ENCODE data around the gene KRT34.
"Not testable (repeated sequence)": the region's sequence is repeated elsewhere in the genome, so short reads cannot be mapped to it uniquely, and the experiment has no call there.

The KRT34 gene

DNA sequence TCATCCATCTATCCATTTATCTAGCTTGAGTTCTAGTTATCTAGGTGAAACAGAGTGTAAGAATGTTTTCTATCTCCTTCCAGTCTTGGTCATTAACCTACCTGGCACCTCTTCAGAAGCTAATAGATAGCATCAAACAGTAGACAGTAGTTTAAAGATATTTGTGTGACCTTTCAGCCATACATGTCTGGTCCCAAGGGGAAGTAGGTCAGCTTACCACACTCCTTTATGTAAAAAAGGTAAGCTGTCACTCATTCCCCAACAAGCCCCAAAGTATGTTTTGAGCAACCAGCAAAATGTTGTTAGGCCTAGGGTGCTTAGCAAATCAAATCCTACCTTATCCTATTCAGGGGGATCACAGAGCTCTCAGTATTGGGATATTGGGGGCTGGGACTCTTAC is 16.0 kb downstream of the KRT34 start:
- DNase-seq (ENCODE audit: low spot score), result no peak

DNA sequence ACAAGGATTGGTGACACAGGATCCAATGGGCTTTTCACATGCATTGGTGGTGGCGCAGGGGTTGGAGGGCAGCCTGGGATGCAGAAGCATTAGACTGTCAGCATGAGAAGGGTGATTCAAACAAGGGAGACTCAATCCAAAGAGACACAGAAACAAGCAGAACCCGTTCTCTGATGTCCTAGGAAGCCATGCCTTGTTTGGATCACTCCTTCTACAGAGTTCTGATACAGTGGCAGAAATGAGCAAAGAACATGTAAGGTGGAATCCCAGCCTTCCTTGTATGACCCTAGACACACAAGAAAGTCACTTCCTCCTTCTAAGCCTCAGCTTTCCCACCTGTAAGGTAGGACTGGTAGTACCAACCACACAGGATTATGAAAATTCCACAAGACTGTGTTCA is 18.2 kb downstream of the KRT34 start:
- no peak for DNase-seq (ENCODE audit: low spot score)

DNA sequence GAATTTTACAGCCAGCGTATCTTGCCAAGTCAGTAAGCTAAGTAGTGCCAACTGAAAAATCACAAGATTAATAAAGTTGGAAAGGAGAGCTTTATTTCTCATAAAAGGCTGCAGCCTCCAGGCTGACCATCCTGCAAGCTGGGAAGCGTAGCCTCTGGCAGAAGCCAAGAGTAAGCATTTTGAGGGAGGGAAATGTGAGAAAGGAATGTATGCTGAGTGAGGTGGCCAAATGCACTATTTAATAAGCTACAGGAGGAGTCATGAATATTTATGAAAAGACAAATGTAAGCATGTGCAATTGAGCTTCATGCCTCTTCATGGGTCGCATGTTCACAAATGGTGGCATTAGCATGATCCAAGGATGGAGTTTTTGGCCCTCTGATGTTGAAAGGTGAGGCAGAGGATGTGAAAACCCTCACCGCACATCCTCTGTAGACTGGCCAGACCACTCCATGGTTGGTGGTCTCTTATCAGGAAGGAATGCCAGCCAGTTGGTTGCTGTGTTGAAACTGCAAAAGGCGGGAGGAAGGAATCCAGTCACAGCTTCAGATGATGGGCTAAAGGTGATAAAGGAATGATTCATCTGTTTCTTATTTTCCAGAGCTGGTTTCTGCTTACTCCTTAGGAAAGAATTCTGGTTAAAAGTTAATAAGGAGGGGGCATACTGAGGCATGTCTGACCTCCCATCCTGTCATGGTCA is 21.7 kb downstream of the KRT34 start:
- DNase-seq (ENCODE audit: low spot score), result peak; percentile 37

DNA sequence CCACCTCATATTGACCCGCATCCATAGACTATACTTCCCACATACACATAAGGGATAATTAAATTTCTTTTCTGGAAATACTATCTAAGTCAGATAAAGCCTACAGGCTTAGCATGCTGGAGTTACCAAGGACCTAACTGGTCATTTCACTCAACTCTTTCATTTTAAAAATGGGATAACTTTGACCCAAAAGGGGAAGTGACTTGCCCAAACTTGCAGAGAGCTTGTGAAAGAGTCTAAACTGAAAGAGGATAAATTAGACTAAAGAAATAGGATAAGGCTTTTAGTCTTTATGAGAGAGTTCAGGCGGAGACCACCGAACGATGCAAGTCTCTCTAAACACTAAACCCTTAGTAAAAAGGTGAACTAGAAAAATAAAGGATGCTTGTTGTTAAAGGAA is 27.6 kb downstream of the KRT34 start:
- no peak for DNase-seq (ENCODE audit: low spot score)

DNA sequence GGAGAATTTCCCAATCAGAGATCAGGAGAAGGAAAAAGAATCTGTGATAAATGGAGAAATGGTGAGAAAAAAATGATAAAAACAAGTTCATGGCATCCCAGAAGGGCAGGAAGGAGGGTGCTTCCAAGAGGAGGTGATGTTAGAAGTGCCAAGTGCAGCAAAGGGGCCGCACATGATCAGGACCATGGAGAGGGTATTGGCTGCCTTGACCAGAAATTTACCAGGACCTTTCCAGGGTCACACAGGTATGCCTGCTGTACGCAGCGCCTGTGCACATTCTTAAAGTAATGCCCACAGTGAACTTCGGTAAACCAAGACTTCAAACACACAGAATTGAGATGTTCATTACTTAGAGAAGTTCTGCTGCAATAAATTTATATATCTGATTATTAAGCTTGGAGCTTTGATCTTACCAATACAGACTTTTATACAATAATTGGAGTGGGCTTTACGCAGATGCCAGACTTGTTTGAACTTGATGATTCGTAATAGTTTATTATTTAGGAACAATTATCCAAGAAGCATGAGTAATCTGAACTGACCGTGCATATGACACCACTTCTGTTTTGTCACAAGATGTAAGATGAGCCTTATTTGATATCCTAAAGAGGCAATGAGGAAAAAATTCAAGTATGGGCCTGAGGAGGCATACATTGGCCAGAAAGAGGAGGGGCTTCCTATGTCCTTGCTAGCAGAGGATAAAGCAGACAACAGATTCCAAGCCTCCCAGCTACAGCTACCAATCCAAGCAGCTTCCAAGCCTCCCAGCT is 29.3 kb downstream of the KRT34 start:
- DNase-seq (ENCODE audit: low spot score), result no peak

DNA sequence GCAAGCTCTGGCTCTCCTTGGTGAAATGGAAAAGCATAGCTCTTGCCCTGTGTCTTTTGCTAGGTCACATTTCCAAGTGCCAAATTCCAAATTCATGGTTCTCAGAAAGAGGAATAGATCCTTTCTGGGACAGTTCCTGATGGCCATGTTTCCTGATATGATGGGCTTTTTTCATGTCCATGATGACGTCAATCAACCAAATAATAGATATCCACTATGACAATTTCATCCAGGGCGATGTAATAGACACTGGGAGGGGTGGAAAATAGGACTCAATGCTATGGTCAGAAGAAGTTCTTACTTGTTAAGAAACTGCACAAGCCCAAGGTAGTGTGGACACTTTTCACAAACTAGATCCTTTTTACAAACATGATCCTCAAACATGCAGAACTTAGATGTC is 30.9 kb downstream of the KRT34 start:
- no peak for DNase-seq (ENCODE audit: low spot score)

DNA sequence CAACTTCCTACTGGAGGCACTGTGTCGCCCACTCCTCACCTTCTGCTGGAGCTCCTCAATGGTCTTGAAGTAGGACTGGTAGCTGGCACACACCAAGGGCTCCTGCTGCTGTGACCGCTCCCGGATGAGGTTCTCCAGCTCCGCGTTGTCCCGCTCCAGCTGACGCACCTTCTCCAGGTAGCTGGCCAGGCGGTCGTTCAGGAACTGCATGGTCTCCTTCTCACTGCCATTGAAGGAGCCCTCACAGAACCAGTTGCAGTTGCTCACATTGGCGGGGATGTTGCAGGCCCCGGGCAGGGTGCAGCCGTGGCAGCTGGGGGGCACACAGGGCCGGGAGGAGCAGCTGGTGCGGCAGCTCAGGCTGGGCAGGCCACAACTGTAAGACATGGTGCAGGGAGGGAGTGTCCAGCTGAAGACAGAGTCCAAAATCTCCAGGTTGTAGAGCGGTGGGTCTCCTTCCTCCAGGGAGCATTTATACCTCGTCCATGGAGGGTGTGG is 31.7 kb downstream of the KRT34 start, which contains the start of gene KRT33A:
Gene KRT33A (minus strand): TSS at position 448 of the 498 bp plus-strand sequence. CDS start 61 bp downstream, at position 387.
- DNase-seq (ENCODE audit: low spot score), result not testable (repeated sequence)

DNA sequence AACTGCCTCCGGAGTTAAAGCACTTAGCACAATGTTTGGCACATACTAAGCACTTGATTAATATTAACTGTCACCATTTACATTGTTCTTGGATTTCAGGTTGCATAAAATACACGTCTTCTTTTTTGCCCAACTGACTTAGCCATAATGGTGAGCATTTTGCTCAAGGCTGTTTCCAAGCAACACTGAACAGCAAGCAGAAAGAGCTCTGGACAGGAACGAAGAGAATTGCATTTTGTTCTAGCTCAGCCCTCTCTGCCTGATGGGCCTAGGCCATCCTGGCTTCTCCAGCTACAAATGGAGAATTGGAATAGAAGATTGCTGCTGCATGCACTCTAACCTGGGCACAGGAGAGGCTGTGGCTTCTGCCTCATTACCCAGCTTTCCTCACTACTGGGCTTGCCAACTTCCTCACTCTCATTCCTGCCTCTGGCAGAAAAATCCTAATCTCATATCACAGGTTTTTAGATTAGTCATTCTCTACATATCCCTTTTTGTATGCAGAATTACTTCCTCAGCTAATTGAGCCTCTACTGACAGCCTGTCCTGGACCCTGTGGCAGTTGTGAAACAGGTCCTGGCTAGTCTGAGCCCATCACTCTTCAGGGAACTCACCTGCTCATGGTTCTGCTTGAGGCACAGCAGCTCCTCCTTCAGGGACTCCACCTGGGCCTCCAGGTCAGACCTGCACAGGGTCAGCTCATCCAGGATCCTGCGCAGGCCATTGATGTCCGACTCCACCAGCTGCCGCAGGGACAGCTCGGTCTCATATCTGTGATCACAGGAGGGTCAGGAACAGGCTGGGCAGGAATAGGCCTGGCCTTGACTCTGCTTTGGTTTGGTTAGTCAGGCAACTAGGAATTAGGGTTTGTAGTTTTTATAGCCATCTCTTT is 34.0 kb downstream of the KRT34 start:
- no peak for DNase-seq (ENCODE audit: low spot score)

DNA sequence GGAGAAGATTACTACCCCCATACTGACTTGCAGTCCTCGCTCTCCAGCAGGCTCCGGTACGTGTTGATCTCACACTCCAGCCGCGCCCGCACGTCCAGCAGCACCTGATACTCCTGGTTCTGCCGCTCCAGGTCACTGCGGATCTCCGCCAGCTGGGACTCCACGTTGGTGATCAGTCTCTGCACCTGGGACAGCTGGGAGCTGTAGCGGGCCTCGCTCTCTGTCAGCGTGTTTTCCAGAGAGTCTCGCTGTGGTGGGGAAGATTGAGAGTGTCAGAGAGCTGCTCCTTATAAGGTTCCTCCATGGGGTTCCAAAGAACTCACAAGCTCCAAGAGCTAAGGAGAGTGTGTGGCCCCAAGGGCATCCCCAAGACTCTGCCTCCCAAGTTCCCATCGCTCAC is 35.7 kb downstream of the KRT34 start:
- not testable (repeated sequence) for DNase-seq (ENCODE audit: low spot score)

DNA sequence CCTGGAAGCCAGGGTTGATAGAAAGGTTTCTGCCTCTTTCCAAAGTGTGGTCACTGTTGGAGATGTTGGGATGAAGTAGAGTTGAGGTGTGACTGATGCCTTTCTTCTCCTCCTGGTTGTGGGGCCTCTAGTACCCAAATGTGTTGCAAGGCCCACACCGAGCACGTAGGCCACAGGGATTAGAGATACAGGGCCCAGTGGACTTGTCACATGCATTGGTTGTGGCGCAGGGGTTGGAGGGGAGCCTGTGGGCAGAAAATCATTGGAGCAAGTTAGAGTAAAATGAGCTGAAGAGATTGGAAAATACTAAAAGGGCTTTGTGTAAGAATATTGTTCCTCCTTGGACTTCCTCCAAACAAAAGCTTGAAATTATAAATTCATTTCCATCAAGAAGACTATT is 36.1 kb downstream of the KRT34 start:
- DNase-seq (ENCODE audit: low spot score), result no peak

DNA sequence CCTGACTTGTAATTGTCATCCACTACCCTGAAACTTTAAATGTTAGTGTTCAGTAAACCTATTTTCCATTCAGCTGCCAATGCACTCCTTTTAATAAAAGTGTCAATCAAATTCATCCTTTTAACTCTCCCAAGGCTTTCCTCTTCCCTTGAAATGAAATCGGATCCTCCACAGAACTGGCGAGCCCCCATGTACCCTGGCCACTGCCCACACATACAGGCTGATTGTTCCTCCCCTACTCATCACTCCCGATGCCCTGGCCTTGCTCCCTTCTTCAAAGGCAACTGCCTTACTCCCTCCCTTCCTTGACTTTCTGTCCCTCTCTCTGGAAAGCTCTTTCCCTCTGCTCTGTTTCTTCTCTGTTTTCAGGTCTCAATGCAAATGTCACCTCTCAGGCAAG is 39.1 kb downstream of the KRT34 start:
- DNase-seq (ENCODE audit: low spot score), result no peak

DNA sequence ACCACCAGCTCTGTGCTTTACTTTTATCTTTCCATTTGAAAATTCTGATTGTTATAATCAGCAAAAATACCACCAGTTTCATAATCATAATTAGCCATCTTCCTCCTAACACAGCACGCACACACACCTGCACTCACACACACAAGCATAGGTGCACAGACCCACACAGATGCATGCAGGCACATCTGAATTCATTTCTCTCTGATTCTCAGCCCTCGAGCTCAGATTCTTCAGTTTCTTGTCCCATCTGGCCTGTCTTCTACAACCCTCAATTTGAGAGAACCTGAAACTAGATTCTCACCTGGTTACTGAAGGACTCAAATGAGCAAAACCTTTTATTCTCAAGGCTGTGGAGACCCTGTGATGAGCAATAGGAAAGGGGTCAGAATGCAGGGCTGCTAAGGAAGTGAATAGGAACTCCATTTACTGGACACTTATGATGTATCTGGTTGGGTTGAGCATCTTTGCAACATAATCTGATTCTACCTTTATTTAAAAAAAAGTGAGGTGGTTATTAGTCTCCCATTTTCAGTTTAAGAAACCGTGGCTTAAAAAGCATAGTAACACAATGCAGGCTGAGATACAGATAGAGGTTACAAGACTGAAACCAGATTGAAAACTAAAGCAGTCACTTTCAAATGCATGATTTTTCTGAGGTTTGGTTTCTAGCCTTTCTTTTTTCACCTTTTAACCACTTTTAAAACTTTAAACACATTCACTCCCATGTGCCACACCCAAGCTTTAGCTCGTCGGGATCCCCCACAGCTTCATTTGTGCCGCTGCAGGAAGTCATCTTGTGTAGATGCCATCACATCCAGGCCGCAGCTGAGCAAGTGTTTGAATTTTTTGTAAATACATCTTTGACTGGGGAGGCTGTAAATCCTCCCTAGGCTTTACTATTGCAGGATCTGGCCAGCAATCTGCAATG is 40.9 kb downstream of the KRT34 start:
- no peak for DNase-seq (ENCODE audit: low spot score)

DNA sequence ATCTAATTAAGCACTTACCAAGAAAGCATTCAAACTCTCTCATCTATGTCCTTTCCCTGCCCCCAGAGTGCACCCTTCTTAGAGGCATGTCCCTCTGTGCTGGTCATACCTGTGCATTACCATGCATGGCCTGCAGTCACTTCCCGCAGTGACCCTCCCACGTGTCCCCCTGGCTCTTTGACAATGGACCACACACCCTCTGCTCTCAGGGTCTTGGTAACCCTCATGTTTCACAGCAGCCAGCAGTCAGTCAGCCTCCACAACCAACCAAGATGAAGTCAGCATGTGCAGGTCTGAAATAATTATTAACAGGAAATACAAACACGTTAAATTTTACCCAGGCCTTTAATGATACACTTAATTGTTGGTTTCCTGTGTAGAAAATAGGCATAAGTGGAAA is 41.6 kb downstream of the KRT34 start:
- DNase-seq (ENCODE audit: low spot score), result no peak

DNA sequence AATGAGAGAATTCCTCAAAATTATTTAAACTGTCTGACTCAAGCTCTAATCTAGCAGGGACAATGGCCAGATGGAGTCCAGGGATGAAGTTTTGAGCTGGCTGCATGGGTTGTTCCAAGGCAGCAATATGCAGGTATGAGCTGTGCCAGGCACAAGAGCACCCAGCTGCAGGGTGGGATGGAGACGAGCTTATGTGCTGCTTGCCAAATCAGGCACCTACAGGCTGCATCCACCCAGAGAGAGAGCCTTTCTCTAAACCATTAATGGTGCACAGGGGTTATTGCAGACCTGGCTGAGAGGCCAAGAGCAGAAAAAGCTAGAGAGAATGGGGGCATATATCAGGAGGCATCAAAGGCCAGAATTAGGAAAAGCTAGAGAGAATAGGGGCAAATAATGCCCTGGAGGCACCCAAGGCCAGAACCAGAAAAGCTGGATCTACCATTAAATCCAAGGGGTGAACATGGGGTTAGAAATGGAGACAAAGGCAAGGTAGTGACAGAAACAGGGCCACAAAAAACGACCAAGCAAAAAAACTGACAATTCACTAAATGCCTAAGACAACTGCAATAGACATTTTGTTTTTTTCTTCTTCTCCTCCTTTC is 42.4 kb downstream of the KRT34 start:
- no peak for DNase-seq (ENCODE audit: low spot score)

DNA sequence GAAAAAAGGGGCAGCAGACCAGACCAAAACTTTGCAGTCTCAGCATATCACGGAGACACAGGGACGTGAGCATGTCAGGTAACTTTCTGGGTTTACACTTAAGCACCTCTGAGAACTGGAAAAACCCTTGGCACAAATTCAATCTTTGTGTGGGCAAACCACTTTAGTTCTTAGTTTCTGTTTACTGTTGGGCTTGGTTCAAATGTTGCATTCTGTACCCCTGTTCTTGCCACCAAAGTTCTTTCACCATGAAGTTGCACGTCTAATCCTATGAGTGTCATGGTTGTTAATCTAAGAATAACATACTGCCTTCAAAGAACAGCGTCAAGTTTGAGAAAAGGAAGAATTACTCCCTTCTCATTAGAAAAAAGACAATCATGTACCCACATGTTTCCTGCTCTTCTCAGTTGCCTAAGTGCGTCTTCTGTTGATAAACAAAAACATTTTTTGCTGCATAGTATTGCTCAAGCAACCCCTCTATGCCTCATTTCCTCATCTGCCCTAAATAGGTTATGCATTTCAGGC is 43.1 kb downstream of the KRT34 start:
- DNase-seq (ENCODE audit: low spot score), result no peak

DNA sequence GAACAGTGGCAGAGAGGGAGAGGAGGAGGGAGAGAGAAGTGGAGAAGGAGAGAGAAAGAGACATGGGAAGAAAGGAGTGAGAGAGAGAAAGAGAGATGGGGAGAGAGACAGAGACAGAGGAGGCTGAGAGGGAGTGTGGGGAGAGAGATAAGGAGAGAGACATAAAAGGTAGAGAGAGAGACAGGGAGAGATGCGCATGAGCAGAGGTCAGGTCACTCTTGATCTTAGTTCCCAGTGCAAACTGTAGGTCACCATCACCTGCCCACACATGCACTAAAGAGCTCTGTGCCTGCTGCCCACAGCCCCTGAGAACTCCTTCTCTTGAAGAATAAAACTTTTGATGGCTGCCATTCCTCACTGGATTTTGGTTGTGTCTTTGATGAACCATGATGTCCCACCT is 46.4 kb downstream of the KRT34 start:
- DNase-seq (ENCODE audit: low spot score), result no peak

DNA sequence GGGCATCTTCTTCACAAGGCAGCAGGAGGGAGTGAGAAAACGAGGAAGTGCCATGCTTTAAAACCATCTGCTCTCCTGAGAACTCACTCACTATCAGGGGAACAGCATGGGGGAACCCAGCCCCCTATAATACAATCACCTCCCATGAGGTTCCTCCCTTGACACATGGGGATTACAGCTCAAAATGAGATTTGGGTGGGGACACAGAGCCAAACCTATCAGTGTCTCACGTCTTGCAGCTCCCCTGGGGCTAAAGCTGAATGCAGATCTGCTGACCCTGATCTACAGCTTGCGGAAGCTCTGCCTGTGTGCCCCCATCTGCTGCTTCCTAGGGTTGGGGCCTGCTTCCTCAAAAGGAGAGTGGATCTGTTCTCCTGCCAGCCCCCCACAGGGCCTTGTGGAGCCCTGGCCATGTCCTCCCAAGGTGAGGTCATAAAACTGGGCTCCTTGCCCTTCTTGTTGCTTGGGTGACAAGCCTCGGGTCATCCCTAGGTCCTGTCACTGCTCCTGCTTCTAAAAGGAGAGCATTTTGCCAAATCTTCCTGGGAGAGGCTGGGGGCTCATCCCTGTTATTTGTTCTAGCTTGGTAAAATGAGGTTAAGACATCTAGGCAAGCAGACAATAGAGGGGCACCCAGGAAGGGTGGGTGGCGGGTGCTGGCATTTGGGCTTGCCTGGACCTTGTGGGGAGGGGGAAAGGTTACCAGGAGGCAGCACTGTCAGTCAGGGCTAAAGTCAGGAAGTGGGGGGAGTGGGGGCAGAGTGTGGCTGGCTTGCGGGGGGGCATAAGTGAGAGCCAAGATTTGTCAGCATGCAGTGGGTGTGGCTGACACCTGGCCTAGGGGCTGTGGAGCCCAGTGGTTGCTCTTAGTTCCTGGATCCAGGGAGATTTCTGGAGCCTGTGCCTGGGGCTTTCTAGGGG is 47.5 kb downstream of the KRT34 start:
- no peak for DNase-seq (ENCODE audit: low spot score)

DNA sequence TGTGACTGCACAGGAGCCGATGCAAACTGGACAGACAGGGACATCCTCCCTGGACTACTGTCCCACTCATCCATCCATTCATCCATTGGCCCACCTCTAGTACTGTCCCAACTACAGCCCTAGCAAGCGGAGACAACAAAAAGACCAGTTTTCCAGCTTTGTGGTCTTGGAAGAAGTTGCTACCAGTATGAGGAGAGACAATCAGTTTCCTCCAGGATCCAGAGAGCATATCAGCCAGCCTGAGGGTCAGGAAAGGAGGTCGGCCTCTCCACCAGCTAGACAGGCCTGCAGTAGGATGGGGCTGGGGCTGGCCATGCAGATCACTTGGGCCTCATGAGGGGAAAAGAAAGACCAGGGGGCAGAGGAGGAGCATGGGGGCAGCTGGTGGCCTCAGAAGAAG is 48.3 kb downstream of the KRT34 start:
- DNase-seq (ENCODE audit: low spot score), result no peak

DNA sequence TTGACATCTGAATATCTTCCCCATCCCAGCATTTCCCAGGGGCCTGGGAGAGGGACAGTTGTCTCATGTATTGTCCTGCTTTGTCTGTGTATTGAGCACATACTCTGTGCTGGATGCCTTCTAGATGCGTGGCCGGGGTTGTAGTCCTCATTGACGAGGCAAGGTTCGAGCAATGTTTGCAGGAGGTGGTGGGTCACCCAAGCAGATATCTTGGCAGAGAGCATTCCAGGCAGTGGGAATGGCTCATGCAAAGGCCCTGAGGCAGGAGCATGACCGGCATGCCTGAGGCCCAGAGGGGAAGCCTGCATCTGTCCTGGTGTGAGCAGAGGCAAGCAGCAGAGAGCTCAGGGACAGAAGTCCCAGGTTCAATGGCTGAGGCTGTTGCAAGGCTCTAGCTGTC is 49.0 kb downstream of the KRT34 start:
- DNase-seq (ENCODE audit: low spot score), result no peak

DNA sequence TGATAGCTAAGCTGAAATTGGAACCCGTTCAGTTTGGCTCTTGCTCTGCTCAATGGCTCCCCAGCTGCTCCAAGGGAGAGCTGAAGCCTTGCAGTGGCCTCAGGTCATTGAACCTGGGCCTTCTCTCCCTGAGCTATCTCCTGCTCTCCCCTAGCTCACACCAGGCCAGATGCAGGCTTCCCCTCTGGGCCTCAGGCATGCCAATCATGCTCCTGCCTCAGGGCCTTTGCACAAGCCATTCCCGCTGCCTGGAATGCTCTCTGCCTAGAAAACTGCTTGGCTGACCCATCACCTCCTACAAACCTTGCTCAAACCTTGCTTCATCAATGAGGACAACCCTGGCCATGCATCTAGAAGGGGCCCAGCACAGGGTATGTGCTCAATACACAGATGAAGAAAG is 49.9 kb downstream of the KRT34 start:
- no peak for DNase-seq (ENCODE audit: low spot score)

Data from LoVo (cell line).